Progenitor cell of endocrine pancreas (in vitro differentiated cells): ENCODE results near the gene IGF2BP1. TPM values are rescaled to one million over a fixed set of nuclear protein-coding genes. Genes with fewer than 3 reads are reported as not detected.
A peak's percentile ranks its signal among the peaks of the same experiment; 100 is the strongest.

Source experiments
- DNase-seq: peaks from one replicate; pipeline ENCODE4 v3.0.0; 2021; ENCODE audit warnings: low spot score; ENCODE audit not compliant: unreplicated experiment
- H3K27ac Mint-ChIP-seq: 2 replicates; pipeline ENCODE4 v1.8.0; 2021; ENCODE audit warnings: mild to moderate bottlenecking, moderate library complexity, mixed read lengths
- H3K27me3 Mint-ChIP-seq: 2 replicates; pipeline ENCODE4 v1.8.0; 2021; ENCODE audit warnings: mixed read lengths
- H3K36me3 Mint-ChIP-seq: 2 replicates; pipeline ENCODE4 v1.8.0; 2022; ENCODE audit warnings: mixed read lengths; ENCODE audit not compliant: insufficient read depth
- H3K4me1 Mint-ChIP-seq: 2 replicates; pipeline ENCODE4 v1.8.0; 2021; ENCODE audit warnings: low read depth, mixed read lengths
- H3K4me3 Mint-ChIP-seq: 2 replicates; pipeline ENCODE4 v1.8.0; 2021; ENCODE audit warnings: low read depth, mild to moderate bottlenecking, moderate library complexity, mixed read lengths
- H3K9me3 Mint-ChIP-seq: 2 replicates; pipeline ENCODE4 v1.8.0; 2021; ENCODE audit warnings: low read depth, mixed read lengths
- CTCF ChIP-seq: fragments of 200-600 bp; sonication (generic); IDR thresholded peaks from one replicate; pipeline ENCODE4 v1.5.0; 2021; ENCODE audit warnings: antibody characterized with exemption, mild to moderate bottlenecking; ENCODE audit not compliant: unreplicated experiment
- total RNA-seq: library from RNA; stranded (reverse); gene quantifications from 2 replicates; pipeline ENCODE4 v1.2.1, GENCODE V29; 2021

Gene IGF2BP1
- total RNA-seq, 1 donor from 2014 or later = 326 TPM

GRCh38 chr17:49016775-49017463 is 19.7 kb downstream of the IGF2BP1 start:
- Mint-ChIP-seq H3K27me3 (no peaks in the 10 kb centered on the region), H3K36me3 (peaks cover 1% of the 10 kb centered on the region), H3K9me3 (no peaks in the 10 kb centered on the region), H3K27ac (peak overlapping the region; percentile 87), H3K4me3 (no peak overlapping the region), H3K4me1 (peaks cover 55% of the 10 kb centered on the region)
- DNase-seq = no peak
- no peak for TF ChIP-seq CTCF

GRCh38 chr17:49018116-49018612 is 21.0 kb downstream of the IGF2BP1 start:
- TF ChIP-seq CTCF = no peak
- peak overlapping the region; percentile 86 for H3K27ac Mint-ChIP-seq
- DNase-seq = no peak
- H3K4me1 Mint-ChIP-seq = peaks cover 54% of the 10 kb centered on the region
- H3K27me3 Mint-ChIP-seq = no peaks in the 10 kb centered on the region
- H3K9me3 Mint-ChIP-seq = no peaks in the 10 kb centered on the region
- H3K4me3 Mint-ChIP-seq = no peak overlapping the region
- peaks cover 5% of the 10 kb centered on the region for H3K36me3 Mint-ChIP-seq

GRCh38 chr17:49018748-49019147 is 21.6 kb downstream of the IGF2BP1 start:
- peaks cover 6% of the 10 kb centered on the region for H3K36me3 Mint-ChIP-seq
- H3K9me3 Mint-ChIP-seq = no peaks in the 10 kb centered on the region
- no peaks in the 10 kb centered on the region for H3K27me3 Mint-ChIP-seq
- no peak overlapping the region for H3K27ac Mint-ChIP-seq
- no peak overlapping the region for H3K4me3 Mint-ChIP-seq
- H3K4me1 Mint-ChIP-seq = peaks cover 54% of the 10 kb centered on the region
- TF ChIP-seq CTCF = no peak
- DNase-seq = no peak

GRCh38 chr17:49020609-49021008 is 23.4 kb downstream of the IGF2BP1 start:
- TF ChIP-seq CTCF = no peak
- H3K4me1 Mint-ChIP-seq = peaks cover 55% of the 10 kb centered on the region
- H3K4me3 Mint-ChIP-seq = no peak overlapping the region
- no peaks in the 10 kb centered on the region for H3K27me3 Mint-ChIP-seq
- H3K9me3 Mint-ChIP-seq = no peaks in the 10 kb centered on the region
- peaks cover 5% of the 10 kb centered on the region for H3K36me3 Mint-ChIP-seq
- no peak for DNase-seq
- H3K27ac Mint-ChIP-seq = peak overlapping the region; percentile 77

GRCh38 chr17:49021095-49021767 is 24.0 kb downstream of the IGF2BP1 start:
- peak overlapping the region; percentile 96 for H3K27ac Mint-ChIP-seq
- no peak for DNase-seq
- no peaks in the 10 kb centered on the region for H3K9me3 Mint-ChIP-seq
- peaks cover 50% of the 10 kb centered on the region for H3K4me1 Mint-ChIP-seq
- peaks cover 6% of the 10 kb centered on the region for H3K36me3 Mint-ChIP-seq
- TF ChIP-seq CTCF = no peak
- no peaks in the 10 kb centered on the region for H3K27me3 Mint-ChIP-seq
- no peak overlapping the region for H3K4me3 Mint-ChIP-seq
